GM12872 (cell line): ENCODE data around the gene MPST.

Experiments
- CTCF ChIP-seq: IDR thresholded peaks from 3 replicates; pipeline ENCODE4 v1.5.1; 2011; ENCODE audit warnings: low read depth, mild to moderate bottlenecking, low read length, moderate library complexity; ENCODE audit not compliant: insufficient read depth

Gene MPST

GRCh38 chr22:36997746-36998145, 21.8 kb upstream of the MPST start:
- no peak for TF ChIP-seq CTCF

GRCh38 chr22:36998620-36999351, 20.8 kb upstream of the MPST start:
- TF ChIP-seq CTCF = peak; percentile 15; the same call in 1 of the 3 replicates

- no peak for TF ChIP-seq CTCF
These were observed 20.1 kb upstream of the MPST start for GRCh38 chr22:36999463-36999862.

- no peak for TF ChIP-seq CTCF
These were observed 18.6 kb upstream of the MPST start for GRCh38 chr22:37000676-37001534.

- TF ChIP-seq CTCF = no peak
These were observed 17.7 kb upstream of the MPST start for GRCh38 chr22:37001826-37002225.

- TF ChIP-seq CTCF = no peak
These were observed 16.9 kb upstream of the MPST start for GRCh38 chr22:37002633-37003032.

GRCh38 chr22:37007651-37008050, 11.9 kb upstream of the MPST start:
- no peak for TF ChIP-seq CTCF
